Activated CD8-positive, alpha-beta T cell treated with anti-CD3 and anti-CD28 coated beads for 36 hours (primary cell): ENCODE results near the gene MB. TPM values are rescaled to one million over a fixed set of nuclear protein-coding genes. Genes with fewer than 3 reads are reported as not detected.

Experiments
- ATAC-seq: fragments of 200-7000 bp; cut with Tn5 transposase; one replicate; pipeline ENCODE4 v1.10.0; 2021; ENCODE audit warnings: mild to moderate bottlenecking, moderate library complexity
- CTCF ChIA-PET: fragments of 350-600 bp; sonication (Branson Sonifier 250); formaldehyde crosslinking; loops from one replicate; lab custom pipeline; 2021; ENCODE audit warnings: antibody characterized with exemption; lab: Charles Lee
- POLR2A ChIA-PET: fragments of 350-600 bp; sonication (Branson Sonifier 250); formaldehyde crosslinking; loops from one replicate; lab custom pipeline; 2021; ENCODE audit warnings: antibody characterized with exemption; lab: Charles Lee
- DNase-seq: peaks from one replicate; pipeline ENCODE4 v3.0.0-alpha.2; 2020
- H3K27ac Mint-ChIP-seq: one replicate; pipeline ENCODE4 v1.8.0; 2021; ENCODE audit warnings: mild to moderate bottlenecking, mixed read lengths
- H3K27me3 Mint-ChIP-seq: one replicate; pipeline ENCODE4 v1.8.0; 2021; ENCODE audit warnings: mixed read lengths
- H3K36me3 Mint-ChIP-seq: one replicate; pipeline ENCODE4 v1.8.0; 2021; ENCODE audit warnings: low read depth, mixed read lengths
- H3K4me1 Mint-ChIP-seq: one replicate; pipeline ENCODE4 v1.8.0; 2021; ENCODE audit warnings: low read depth, mixed read lengths
- H3K4me3 Mint-ChIP-seq: one replicate; pipeline ENCODE4 v1.8.0; 2021; ENCODE audit warnings: mild to moderate bottlenecking, moderate library complexity, mixed read lengths
- H3K9me3 Mint-ChIP-seq: one replicate; pipeline ENCODE4 v1.8.0; 2021; ENCODE audit warnings: mixed read lengths
- CTCF ChIP-seq: fragments of 200-600 bp; IDR thresholded peaks from one replicate; pipeline ENCODE4 v1.8.0; 2022; ENCODE audit warnings: antibody characterized with exemption, mild to moderate bottlenecking
- intact Hi-C: fragments of 100-400 bp; cut with micrococcal nuclease; formaldehyde crosslinking; loops from one replicate; pipeline ENCODE4 v1.10.0; 2022
- total RNA-seq, 2 experiments: library from RNA; stranded (reverse); gene quantifications; one replicate each; pipeline ENCODE4 v1.2.3, GENCODE V29; 2021

Gene MB
- total RNA-seq, 2 experiments from 2014 or later, result not detected

- no peaks in the 10 kb centered on the region for H3K27me3 Mint-ChIP-seq
- TF ChIP-seq CTCF, result no peak
- DNase-seq (no peak), ATAC-seq (no peak)
- CTCF ChIA-PET, result no interaction called here
- H3K4me1 Mint-ChIP-seq, result no peaks in the 10 kb centered on the region
- no peak overlapping the region for H3K4me3 Mint-ChIP-seq
- POLR2A ChIA-PET, result no interaction called here
- H3K9me3 Mint-ChIP-seq, result no peaks in the 10 kb centered on the region
- H3K36me3 Mint-ChIP-seq, result no peaks in the 10 kb centered on the region
- H3K27ac Mint-ChIP-seq, result no peak overlapping the region
- intact Hi-C loops, result no loop called here
These were observed 26.4 kb downstream of the MB start for GRCh38 chr22:35590634-35591295.

GRCh38 chr22:35589756-35590093, 27.4 kb downstream of the MB start:
- DNase-seq (no peak), ATAC-seq (no peak)
- H3K27ac Mint-ChIP-seq, result no peak overlapping the region
- H3K36me3 Mint-ChIP-seq, result no peaks in the 10 kb centered on the region
- ChIA-PET POLR2A (no interaction called here), CTCF (no interaction called here)
- no peaks in the 10 kb centered on the region for H3K4me1 Mint-ChIP-seq
- no peaks in the 10 kb centered on the region for H3K27me3 Mint-ChIP-seq
- no peak for TF ChIP-seq CTCF
- H3K9me3 Mint-ChIP-seq, result no peaks in the 10 kb centered on the region
- intact Hi-C loops, result no loop called here
- H3K4me3 Mint-ChIP-seq, result no peak overlapping the region

- H3K4me3 Mint-ChIP-seq, result no peak overlapping the region
- H3K9me3 Mint-ChIP-seq, result no peaks in the 10 kb centered on the region
- ChIA-PET POLR2A (no interaction called here), CTCF (no interaction called here)
- intact Hi-C loops, result no loop called here
- no peak for TF ChIP-seq CTCF
- H3K27ac Mint-ChIP-seq, result no peak overlapping the region
- ATAC-seq, result no peak
- H3K36me3 Mint-ChIP-seq, result no peaks in the 10 kb centered on the region
- no peaks in the 10 kb centered on the region for H3K27me3 Mint-ChIP-seq
- no peak for DNase-seq
- no peaks in the 10 kb centered on the region for H3K4me1 Mint-ChIP-seq
These were observed 27.9 kb downstream of the MB start for GRCh38 chr22:35589071-35589755.

- no peak overlapping the region for H3K27ac Mint-ChIP-seq
- DNase-seq (no peak), ATAC-seq (no peak)
- H3K27me3 Mint-ChIP-seq, result no peaks in the 10 kb centered on the region
- no peak for TF ChIP-seq CTCF
- H3K4me1 Mint-ChIP-seq, result no peaks in the 10 kb centered on the region
- H3K36me3 Mint-ChIP-seq, result no peaks in the 10 kb centered on the region
- H3K4me3 Mint-ChIP-seq, result no peak overlapping the region
- ChIA-PET CTCF (interaction anchor here (0.9 kb wide), 1 partner anchor 537 kb away, joined by 3 read pairs; no protein-coding TSS in a partner anchor), POLR2A (no interaction called here)
- H3K9me3 Mint-ChIP-seq, result no peaks in the 10 kb centered on the region
- intact Hi-C loops, result no loop called here
These were observed 29.2 kb downstream of the MB start for GRCh38 chr22:35587896-35588295.

GRCh38 chr22:35587447-35587870, 29.7 kb downstream of the MB start:
- no peaks in the 10 kb centered on the region for H3K36me3 Mint-ChIP-seq
- ATAC-seq (no peak), DNase-seq (no peak)
- intact Hi-C loops, result no loop called here
- H3K4me1 Mint-ChIP-seq, result no peaks in the 10 kb centered on the region
- no peak overlapping the region for H3K27ac Mint-ChIP-seq
- H3K27me3 Mint-ChIP-seq, result no peaks in the 10 kb centered on the region
- no peaks in the 10 kb centered on the region for H3K9me3 Mint-ChIP-seq
- POLR2A ChIA-PET, result no interaction called here
- no peak overlapping the region for H3K4me3 Mint-ChIP-seq
- TF ChIP-seq CTCF, result no peak
- CTCF ChIA-PET, result interaction anchor here (0.9 kb wide), 1 partner anchor 537 kb away, joined by 3 read pairs; no protein-coding TSS in a partner anchor
